ENCODE measurements around the gene LIN7A. TPM values are rescaled to one million over a fixed set of nuclear protein-coding genes. Genes with fewer than 3 reads are reported as not detected.

The LIN7A gene
- total and polyA plus RNA-seq, 2 experiments from 2014 or later = 5.2 to 9.9 TPM

DNA sequence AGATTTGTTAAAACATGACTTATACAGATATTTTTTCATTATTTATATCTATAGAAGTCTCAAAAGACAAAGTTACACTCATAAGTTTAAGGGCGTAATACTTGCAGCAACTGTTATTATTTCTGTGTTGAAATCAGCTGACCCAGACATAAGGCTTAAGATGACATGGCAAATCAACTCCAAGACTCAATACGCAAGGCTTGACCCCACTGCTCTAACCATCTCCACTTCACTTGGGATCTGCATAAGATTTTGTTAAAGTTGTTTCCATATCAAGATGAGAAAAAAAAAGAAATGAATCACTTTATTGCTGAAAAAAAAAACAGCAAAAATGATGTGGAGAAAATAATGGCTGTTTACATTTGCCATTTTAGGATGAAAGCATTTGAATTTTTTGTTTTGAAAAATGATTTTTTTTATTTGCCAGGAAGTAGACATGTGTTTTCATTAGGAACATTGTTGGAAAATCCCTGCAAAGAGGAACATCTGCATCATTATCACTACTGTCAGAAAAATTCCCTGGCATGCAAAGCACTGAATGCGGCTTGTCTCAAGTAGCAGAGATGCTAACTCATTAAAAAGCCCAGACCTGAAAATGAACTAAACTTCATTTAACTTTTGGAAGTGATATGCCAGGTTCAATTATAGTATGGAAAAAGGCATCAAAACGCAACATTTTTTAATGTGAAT lies 73.5 kb downstream of the LIN7A start:
- no peaks in the 10 kb centered on the region for H3K27me3 ChIP-seq

DNA sequence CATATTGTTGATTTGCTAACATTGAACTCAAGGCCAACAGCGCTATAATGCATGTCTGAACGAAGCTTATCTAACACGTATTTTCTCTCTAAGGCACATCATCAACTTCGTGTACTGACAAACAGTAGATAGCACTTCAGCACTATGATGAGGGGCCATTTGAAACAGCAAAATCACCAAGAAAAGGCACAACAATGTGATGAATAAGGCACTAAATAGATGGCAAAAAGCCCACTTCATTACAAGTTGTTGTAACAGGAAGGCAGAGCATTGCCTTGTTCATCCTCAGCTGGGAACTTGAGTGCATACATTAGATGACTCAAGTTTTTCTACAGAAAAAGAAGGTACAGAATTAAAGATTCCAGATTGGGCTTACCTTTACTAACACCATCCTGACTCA lies 75.2 kb downstream of the LIN7A start:
- Histone ChIP-seq H2AFZ (no peak overlapping the region), H3K4me1 (ENCODE audit: insufficient read depth) (no peaks in the 10 kb centered on the region), H3K9me2 (replicated peaks; ENCODE audit: insufficient read depth) (no peaks in the 10 kb centered on the region), H3K79me2 (no peaks in the 10 kb centered on the region), H3K27me3 (no peaks in the 10 kb centered on the region), H3K9me3 (ENCODE audit: low read depth) (no peaks in the 10 kb centered on the region), H3K36me3 (replicated peaks; ENCODE audit: insufficient read depth, low read depth) (no peaks in the 10 kb centered on the region), H3K4me3 (no peak overlapping the region), H4K20me1 (ENCODE audit: insufficient read depth, poor library complexity, severe bottlenecking) (no peaks in the 10 kb centered on the region), H3K27ac (no peak overlapping the region), H3K4me2 (no peak overlapping the region)
- 79% methylated on average over 4 of the region's 4 CpGs for WGBS (ENCODE audit: low lambda C conversion rate, missing lambda C conversion rate)
- TF ChIP-seq, protein P1, sequence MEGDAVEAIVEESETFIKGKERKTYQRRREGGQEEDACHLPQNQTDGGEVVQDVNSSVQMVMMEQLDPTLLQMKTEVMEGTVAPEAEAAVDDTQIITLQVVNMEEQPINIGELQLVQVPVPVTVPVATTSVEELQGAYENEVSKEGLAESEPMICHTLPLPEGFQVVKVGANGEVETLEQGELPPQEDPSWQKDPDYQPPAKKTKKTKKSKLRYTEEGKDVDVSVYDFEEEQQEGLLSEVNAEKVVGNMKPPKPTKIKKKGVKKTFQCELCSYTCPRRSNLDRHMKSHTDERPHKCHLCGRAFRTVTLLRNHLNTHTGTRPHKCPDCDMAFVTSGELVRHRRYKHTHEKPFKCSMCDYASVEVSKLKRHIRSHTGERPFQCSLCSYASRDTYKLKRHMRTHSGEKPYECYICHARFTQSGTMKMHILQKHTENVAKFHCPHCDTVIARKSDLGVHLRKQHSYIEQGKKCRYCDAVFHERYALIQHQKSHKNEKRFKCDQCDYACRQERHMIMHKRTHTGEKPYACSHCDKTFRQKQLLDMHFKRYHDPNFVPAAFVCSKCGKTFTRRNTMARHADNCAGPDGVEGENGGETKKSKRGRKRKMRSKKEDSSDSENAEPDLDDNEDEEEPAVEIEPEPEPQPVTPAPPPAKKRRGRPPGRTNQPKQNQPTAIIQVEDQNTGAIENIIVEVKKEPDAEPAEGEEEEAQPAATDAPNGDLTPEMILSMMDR (IDR thresholded peaks at IDR 0.05; ENCODE audit: poor library complexity) = no peak
- TF ChIP-seq EZH2 (IDR thresholded peaks at IDR 0.05; ENCODE audit: borderline replicate concordance) (no peak), EZH2phosphoT487 (IDR thresholded peaks at IDR 0.05; ENCODE audit: low read depth, severe bottlenecking, unreplicated experiment) (no peak)
- DNase-seq (ENCODE audit: low spot score) = no peak

More for the DNA sequence above, 73.5 kb downstream of the LIN7A start:
- H4K20me1 ChIP-seq (ENCODE audit: insufficient read depth, poor library complexity, severe bottlenecking) = no peaks in the 10 kb centered on the region
- no peaks in the 10 kb centered on the region for H3K4me1 ChIP-seq (ENCODE audit: insufficient read depth)
- no peaks in the 10 kb centered on the region for H3K79me2 ChIP-seq
- no peak overlapping the region for H3K4me2 ChIP-seq
- WGBS (ENCODE audit: low lambda C conversion rate, missing lambda C conversion rate) = 65% methylated on average over 4 of the region's 4 CpGs
- DNase-seq (ENCODE audit: low spot score) = no peak
- H3K36me3 ChIP-seq (replicated peaks; ENCODE audit: insufficient read depth, low read depth) = no peaks in the 10 kb centered on the region
- no peak overlapping the region for H3K4me3 ChIP-seq
- no peaks in the 10 kb centered on the region for H3K9me3 ChIP-seq (ENCODE audit: low read depth)
- no peak overlapping the region for H3K27ac ChIP-seq
- TF ChIP-seq, protein P1 (IDR thresholded peaks at IDR 0.05; ENCODE audit: poor library complexity) = no peak
- TF ChIP-seq EZH2phosphoT487 (IDR thresholded peaks at IDR 0.05; ENCODE audit: low read depth, severe bottlenecking, unreplicated experiment) (no peak), EZH2 (IDR thresholded peaks at IDR 0.05; ENCODE audit: borderline replicate concordance) (no peak)
- no peaks in the 10 kb centered on the region for H3K9me2 ChIP-seq (replicated peaks; ENCODE audit: insufficient read depth)
- no peak overlapping the region for H2AFZ ChIP-seq

DNA sequence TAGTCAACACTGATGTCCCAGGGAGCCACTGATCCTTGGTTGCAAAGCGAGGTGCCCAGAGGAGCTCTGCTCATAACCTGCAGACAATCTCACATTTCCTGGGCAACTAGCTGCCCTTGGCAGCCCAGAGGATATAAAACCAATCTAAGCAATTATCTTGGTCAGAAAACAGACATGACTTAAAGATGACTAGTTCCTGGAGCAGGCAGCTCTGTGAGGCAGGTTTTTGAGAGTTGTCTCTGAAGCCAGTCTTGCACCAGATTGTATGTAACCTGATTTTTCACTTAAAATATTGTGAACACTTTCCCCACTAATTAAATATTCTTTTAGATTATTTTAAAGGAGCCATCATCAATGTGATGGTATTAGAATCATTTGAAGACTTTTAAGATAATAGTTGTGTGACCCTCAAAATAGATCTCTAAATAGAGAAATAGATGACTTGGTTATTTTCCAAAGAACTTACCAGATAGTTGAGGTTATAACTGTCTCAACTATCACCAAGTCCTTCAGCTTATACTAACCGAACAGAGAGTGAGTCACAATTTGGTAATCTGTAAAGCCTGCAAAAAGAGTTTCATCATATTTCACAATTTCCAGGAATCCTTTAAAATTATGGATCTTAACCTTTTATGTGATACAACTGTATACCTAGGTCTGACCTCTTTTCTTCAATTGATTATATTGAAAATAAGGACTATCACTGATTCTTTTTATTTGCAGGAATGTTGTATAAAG lies 75.9 kb downstream of the LIN7A start:
- Histone ChIP-seq H3K4me1 (ENCODE audit: insufficient read depth) (no peaks in the 10 kb centered on the region), H3K4me2 (no peak overlapping the region), H2AFZ (no peak overlapping the region), H3K27me3 (no peaks in the 10 kb centered on the region), H3K4me3 (no peak overlapping the region), H3K9me3 (ENCODE audit: low read depth) (no peaks in the 10 kb centered on the region), H3K27ac (no peak overlapping the region), H4K20me1 (ENCODE audit: insufficient read depth, poor library complexity, severe bottlenecking) (no peaks in the 10 kb centered on the region), H3K9me2 (replicated peaks; ENCODE audit: insufficient read depth) (no peaks in the 10 kb centered on the region), H3K36me3 (replicated peaks; ENCODE audit: insufficient read depth, low read depth) (no peaks in the 10 kb centered on the region), H3K79me2 (no peaks in the 10 kb centered on the region)
- TF ChIP-seq EZH2phosphoT487 (IDR thresholded peaks at IDR 0.05; ENCODE audit: low read depth, severe bottlenecking, unreplicated experiment) = no peak
- TF ChIP-seq, protein P1 (IDR thresholded peaks at IDR 0.05; ENCODE audit: poor library complexity) = no peak
- no peak for TF ChIP-seq EZH2 (IDR thresholded peaks at IDR 0.05; ENCODE audit: borderline replicate concordance)
- WGBS (ENCODE audit: low lambda C conversion rate, missing lambda C conversion rate) = 50% methylated on average over 2 of the region's 2 CpGs
- DNase-seq (ENCODE audit: low spot score) = no peak
